Measurements from ENCODE around the gene HOMER1. TPM values are rescaled to one million over a fixed set of nuclear protein-coding genes. Genes with fewer than 3 reads are reported as not detected.

Gene HOMER1
- total RNA-seq (ENCODE audit: unreplicated experiment): 16.7 TPM
- long read RNA-seq, full-length matches to known transcripts: 4 of 6 reads
- long read RNA-seq, partial matches to known transcripts: 2 of 6 reads
- long read RNA-seq, other reads (novel, unspliced or antisense): 0 of 6 reads

- peak within 1 kb of the TSS; percentile 96 for H3K27ac Mint-ChIP-seq (ENCODE audit: unreplicated experiment)
- DNase-seq (ENCODE audit: low spot score): peak; percentile 86
- H3K27me3 Mint-ChIP-seq (ENCODE audit: unreplicated experiment): peaks cover 7% of the 10 kb centered on the region
- peak within 1 kb of the TSS; percentile 94 for H3K4me3 Mint-ChIP-seq (ENCODE audit: unreplicated experiment)
- peaks cover 52% of the 10 kb centered on the region for H3K4me1 Mint-ChIP-seq (ENCODE audit: unreplicated experiment)
- TF ChIP-seq, protein P1, sequence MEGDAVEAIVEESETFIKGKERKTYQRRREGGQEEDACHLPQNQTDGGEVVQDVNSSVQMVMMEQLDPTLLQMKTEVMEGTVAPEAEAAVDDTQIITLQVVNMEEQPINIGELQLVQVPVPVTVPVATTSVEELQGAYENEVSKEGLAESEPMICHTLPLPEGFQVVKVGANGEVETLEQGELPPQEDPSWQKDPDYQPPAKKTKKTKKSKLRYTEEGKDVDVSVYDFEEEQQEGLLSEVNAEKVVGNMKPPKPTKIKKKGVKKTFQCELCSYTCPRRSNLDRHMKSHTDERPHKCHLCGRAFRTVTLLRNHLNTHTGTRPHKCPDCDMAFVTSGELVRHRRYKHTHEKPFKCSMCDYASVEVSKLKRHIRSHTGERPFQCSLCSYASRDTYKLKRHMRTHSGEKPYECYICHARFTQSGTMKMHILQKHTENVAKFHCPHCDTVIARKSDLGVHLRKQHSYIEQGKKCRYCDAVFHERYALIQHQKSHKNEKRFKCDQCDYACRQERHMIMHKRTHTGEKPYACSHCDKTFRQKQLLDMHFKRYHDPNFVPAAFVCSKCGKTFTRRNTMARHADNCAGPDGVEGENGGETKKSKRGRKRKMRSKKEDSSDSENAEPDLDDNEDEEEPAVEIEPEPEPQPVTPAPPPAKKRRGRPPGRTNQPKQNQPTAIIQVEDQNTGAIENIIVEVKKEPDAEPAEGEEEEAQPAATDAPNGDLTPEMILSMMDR (IDR thresholded peaks at IDR 0.05; ENCODE audit: unreplicated experiment): no peak
- peaks cover 3% of the 10 kb centered on the region for H3K36me3 Mint-ChIP-seq (ENCODE audit: low read depth, unreplicated experiment)
- H3K9me3 Mint-ChIP-seq (ENCODE audit: unreplicated experiment): no peaks in the 10 kb centered on the region
Observed at GRCh38 chr5:79513704-79514390, at the start of gene HOMER1. HOMER1 (minus strand) TSS chr5:79514134; CDS start chr5:79512774, 1,360 bp downstream.

GRCh38 chr5:79563247-79563590 is 49.3 kb upstream of the HOMER1 start:
- H3K4me3 Mint-ChIP-seq (ENCODE audit: unreplicated experiment): no peak overlapping the region
- no peaks in the 10 kb centered on the region for H3K36me3 Mint-ChIP-seq (ENCODE audit: low read depth, unreplicated experiment)
- H3K4me1 Mint-ChIP-seq (ENCODE audit: unreplicated experiment): no peaks in the 10 kb centered on the region
- TF ChIP-seq, protein P1 (IDR thresholded peaks at IDR 0.05; ENCODE audit: unreplicated experiment): no peak
- no peaks in the 10 kb centered on the region for H3K27me3 Mint-ChIP-seq (ENCODE audit: unreplicated experiment)
- no peak overlapping the region for H3K27ac Mint-ChIP-seq (ENCODE audit: unreplicated experiment)
- no peaks in the 10 kb centered on the region for H3K9me3 Mint-ChIP-seq (ENCODE audit: unreplicated experiment)
- no peak for DNase-seq (ENCODE audit: low spot score)

DNA sequence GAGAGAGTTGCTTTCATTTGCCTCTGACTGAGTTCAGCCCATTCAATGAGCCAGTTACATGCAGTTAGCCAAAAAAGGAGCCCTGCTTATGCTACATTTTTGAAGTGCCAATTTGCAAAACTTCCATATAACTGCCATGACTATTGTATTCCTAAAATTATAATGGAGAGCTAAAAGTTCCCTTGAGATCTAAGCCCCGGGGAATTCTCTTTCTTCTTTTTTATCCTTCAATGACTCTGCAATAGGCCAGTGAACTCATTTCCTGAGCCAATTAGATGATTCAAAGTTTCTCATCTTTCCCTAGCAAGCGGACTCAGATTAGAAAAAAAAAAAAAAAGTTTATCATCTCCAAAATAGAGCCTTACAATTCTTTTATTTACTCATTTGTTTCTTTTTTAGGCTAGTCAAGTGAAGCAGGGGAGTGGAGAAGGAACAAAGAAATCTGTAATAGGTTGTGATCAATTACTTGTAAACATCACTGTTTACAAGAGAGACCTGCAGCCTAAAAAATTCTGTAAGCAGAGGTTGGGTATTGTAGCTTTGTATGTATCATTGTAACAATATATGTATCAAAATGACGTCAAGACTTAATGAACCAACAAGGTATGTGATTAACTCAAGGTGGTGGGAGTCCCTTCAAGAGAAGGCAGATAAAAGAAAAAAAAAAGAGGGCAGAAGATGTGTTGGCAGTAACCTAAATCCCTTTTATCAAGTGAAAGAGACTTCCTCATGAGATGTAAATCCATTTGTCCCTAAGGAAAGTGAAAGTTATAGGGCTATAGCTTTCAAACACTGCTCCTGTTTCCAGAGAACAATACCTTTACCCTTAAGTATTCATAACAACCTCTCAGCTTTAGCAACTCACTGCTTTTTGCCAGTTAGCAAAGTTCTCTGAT is 48.7 kb upstream of the HOMER1 start:
- H3K27me3 Mint-ChIP-seq (ENCODE audit: unreplicated experiment): no peaks in the 10 kb centered on the region
- TF ChIP-seq, protein P1 (IDR thresholded peaks at IDR 0.05; ENCODE audit: unreplicated experiment): no peak
- no peak overlapping the region for H3K27ac Mint-ChIP-seq (ENCODE audit: unreplicated experiment)
- no peak for DNase-seq (ENCODE audit: low spot score)
- no peaks in the 10 kb centered on the region for H3K4me1 Mint-ChIP-seq (ENCODE audit: unreplicated experiment)
- no peaks in the 10 kb centered on the region for H3K36me3 Mint-ChIP-seq (ENCODE audit: low read depth, unreplicated experiment)
- H3K4me3 Mint-ChIP-seq (ENCODE audit: unreplicated experiment): no peak overlapping the region
- H3K9me3 Mint-ChIP-seq (ENCODE audit: unreplicated experiment): no peaks in the 10 kb centered on the region

GRCh38 chr5:79561525-79561893 is 47.6 kb upstream of the HOMER1 start:
- H3K4me1 Mint-ChIP-seq (ENCODE audit: unreplicated experiment): no peaks in the 10 kb centered on the region
- H3K4me3 Mint-ChIP-seq (ENCODE audit: unreplicated experiment): no peak overlapping the region
- no peaks in the 10 kb centered on the region for H3K27me3 Mint-ChIP-seq (ENCODE audit: unreplicated experiment)
- TF ChIP-seq, protein P1 (IDR thresholded peaks at IDR 0.05; ENCODE audit: unreplicated experiment): no peak
- H3K36me3 Mint-ChIP-seq (ENCODE audit: low read depth, unreplicated experiment): no peaks in the 10 kb centered on the region
- H3K9me3 Mint-ChIP-seq (ENCODE audit: unreplicated experiment): no peaks in the 10 kb centered on the region
- no peak for DNase-seq (ENCODE audit: low spot score)
- no peak overlapping the region for H3K27ac Mint-ChIP-seq (ENCODE audit: unreplicated experiment)

Measured in endothelial cell (in vitro differentiated cells).